GM10248 (cell line): ENCODE results near the gene CTIF.

ENCODE experiments used
- CTCF ChIA-PET: fragments of 300-600 bp; sonication (Branson Sonifier 250); formaldehyde crosslinking; extraction: SDS; loops from one replicate; lab custom pipeline; 2021; ENCODE audit warnings: antibody characterized with exemption; lab: Yijun Ruan, JAX
- POLR2A ChIA-PET: fragments of 350-650 bp; sonication (Branson Sonifier 250); formaldehyde crosslinking; extraction: SDS; loops from one replicate; lab custom pipeline; 2020; ENCODE audit warnings: antibody characterized with exemption; lab: Yijun Ruan, JAX
- DNase-seq: peaks from one replicate; pipeline ENCODE4 v3.0.0; 2012; ENCODE audit errors: extremely low spot score
- CTCF ChIP-seq: IDR thresholded peaks from 2 replicates; pipeline ENCODE4 v1.5.1; 2012; ENCODE audit warnings: mild to moderate bottlenecking, low read depth; ENCODE audit errors: extremely low read depth, missing control alignments, control extremely low read depth

Gene CTIF

GRCh38 chr18:48796491-48797205, 257.8 kb downstream of the CTIF start:
- POLR2A ChIA-PET = no interaction called here
- CTCF ChIA-PET = interaction anchor here (0.8 to 3.8 kb wide), 6 partner anchors 8 to 22 kb away, joined by 3 to 23 read pairs (median 5); no protein-coding TSS in a partner anchor
- TF ChIP-seq CTCF = no peak
- DNase-seq = no peak

GRCh38 chr18:48797841-48798255, 259.0 kb downstream of the CTIF start:
- CTCF ChIA-PET = interaction anchor here (1.2 to 3.8 kb wide), 3 partner anchors 12 to 19 kb away, joined by 4 to 23 read pairs (median 5); no protein-coding TSS in a partner anchor
- POLR2A ChIA-PET = no interaction called here
- TF ChIP-seq CTCF = no peak
- no peak for DNase-seq

GRCh38 chr18:48798334-48799245, 259.8 kb downstream of the CTIF start:
- no peak for TF ChIP-seq CTCF
- CTCF ChIA-PET = interaction anchor here (1.2 to 3.8 kb wide), 4 partner anchors 13 to 22 kb away, joined by 4 to 23 read pairs (median 4); no protein-coding TSS in a partner anchor
- no peak for DNase-seq
- POLR2A ChIA-PET = no interaction called here

- CTCF ChIA-PET = interaction anchor here (1.4 kb wide), 1 partner anchor 23 kb away, joined by 4 read pairs; no protein-coding TSS in a partner anchor
- no peak for TF ChIP-seq CTCF
- POLR2A ChIA-PET = no interaction called here
- DNase-seq = no peak
Observed at GRCh38 chr18:48799724-48800315, 261.0 kb downstream of the CTIF start.

GRCh38 chr18:48800466-48800865, 261.6 kb downstream of the CTIF start:
- ChIA-PET CTCF (interaction anchor here (1.3 to 4.0 kb wide), 7 partner anchors 8 to 29 kb away, joined by 3 to 28 read pairs (median 7); no protein-coding TSS in a partner anchor), POLR2A (interaction anchor here (1.0 to 1.7 kb wide), 3 partner anchors 20 to 152 kb away, joined by 3 to 6 read pairs (median 4); no protein-coding TSS in a partner anchor)
- DNase-seq = no peak
- no peak for TF ChIP-seq CTCF
